Colon (tissue), 2 donors: ENCODE measurements around the gene SIX5.

Experiments
- FAIRE-seq: peaks from 2 replicates; lab custom pipeline; 2012; peaks lifted over from hg19 to GRCh38; lab: Jason Lieb, UNC
- donor health status: control.
- donor health status: control.

SIX5 gene

GRCh38 chr19:45792470-45793177 lies 23.6 kb upstream of the SIX5 start, which contains the start of gene DMWD:
Gene DMWD (minus strand): TSS chr19:45792845. CDS start chr19:45792756, 89 bp downstream.
- no peak for FAIRE-seq

- FAIRE-seq = no peak
Measured at GRCh38 chr19:45791744-45792469, 22.9 kb upstream of the SIX5 start.

- no peak for FAIRE-seq
Measured at GRCh38 chr19:45790942-45791341, 21.9 kb upstream of the SIX5 start.

GRCh38 chr19:45789035-45789786 lies 20.2 kb upstream of the SIX5 start:
- FAIRE-seq = no peak

- FAIRE-seq = no peak
Measured at GRCh38 chr19:45786533-45786894, 17.5 kb upstream of the SIX5 start.

- FAIRE-seq = no peak
Measured at GRCh38 chr19:45785781-45786532, 16.9 kb upstream of the SIX5 start.

- FAIRE-seq = no peak
Measured at GRCh38 chr19:45785097-45785496, 16.0 kb upstream of the SIX5 start.

GRCh38 chr19:45784096-45784495 lies 15.0 kb upstream of the SIX5 start:
- no peak for FAIRE-seq

- no peak for FAIRE-seq
Measured at GRCh38 chr19:45782820-45783785, 14.1 kb upstream of the SIX5 start.

GRCh38 chr19:45782162-45782691 lies 13.2 kb upstream of the SIX5 start, which contains the start of gene DMPK:
Gene DMPK (minus strand): TSS chr19:45782490. CDS start chr19:45782352, 138 bp downstream.
- no peak for FAIRE-seq

GRCh38 chr19:45781214-45782161 lies 12.4 kb upstream of the SIX5 start:
- no peak for FAIRE-seq

- no peak for FAIRE-seq
Measured at GRCh38 chr19:45780448-45781213, 11.6 kb upstream of the SIX5 start.

- no peak for FAIRE-seq
Measured at GRCh38 chr19:45780146-45780447, 11.0 kb upstream of the SIX5 start.

- FAIRE-seq = no peak
Measured at GRCh38 chr19:45779231-45780145, 10.4 kb upstream of the SIX5 start.

- no peak for FAIRE-seq
Measured at GRCh38 chr19:45778010-45778661, 9.1 kb upstream of the SIX5 start.

GRCh38 chr19:45777395-45777961 lies 8.4 kb upstream of the SIX5 start:
- no peak for FAIRE-seq

GRCh38 chr19:45774765-45775164 lies 5.7 kb upstream of the SIX5 start:
- FAIRE-seq = no peak
